OCI-LY7 (cell line): ENCODE measurements around the gene WNT11. TPM values are rescaled to one million over a fixed set of nuclear protein-coding genes. Genes with fewer than 3 reads are reported as not detected.

Source experiments
- BruUV-seq: library from RNA; stranded (reverse); fragments of 400-500 nt; replicated peaks from 2 replicates; lab custom pipeline; 2021; lab: Mats Ljungman, UMichigan
- CTCF ChIA-PET: fragments of 300-600 bp; sonication (Branson Sonifier 250); formaldehyde crosslinking; loops from one replicate; lab custom pipeline; 2022; ENCODE audit warnings: antibody characterized with exemption; ENCODE audit not compliant: unreplicated experiment; lab: Charles Lee
- POLR2A ChIA-PET: fragments of 300-600 bp; sonication (Branson Sonifier 250); formaldehyde crosslinking; loops from one replicate; lab custom pipeline; 2022; ENCODE audit warnings: antibody characterized with exemption; lab: Charles Lee
- DNase-seq: peaks from one replicate; pipeline ENCODE4 v3.0.0-alpha.2; 2015; ENCODE audit warnings: low spot score
- H2AFZ ChIP-seq: fragments of 200-600 bp; sonication (generic), shearing (Covaris generic); 2 replicates; pipeline ENCODE4 v1.6.1; 2014; ENCODE audit warnings: mild to moderate bottlenecking, antibody characterized with exemption, low read length, moderate library complexity
- H3K27ac ChIP-seq: fragments of 200-600 bp; sonication (generic); 2 replicates; pipeline ENCODE4 v1.5.1; 2014; ENCODE audit warnings: mixed run types, low read depth, mild to moderate bottlenecking, moderate library complexity, low read length, inconsistent platforms; ENCODE audit not compliant: poor library complexity, severe bottlenecking
- H3K36me3 ChIP-seq: fragments of 200-600 bp; sonication (generic); 2 replicates; pipeline ENCODE4 v1.6.1; 2014; ENCODE audit warnings: mild to moderate bottlenecking, antibody characterized with exemption, low read length, moderate library complexity, mixed read lengths; ENCODE audit not compliant: insufficient read depth
- H3K4me1 ChIP-seq: fragments of 200-600 bp; sonication (generic); 2 replicates; pipeline ENCODE4 v1.5.1; 2014; ENCODE audit warnings: mild to moderate bottlenecking, low read length; ENCODE audit not compliant: insufficient read depth, poor library complexity, severe bottlenecking
- H3K4me2 ChIP-seq: fragments of 200-600 bp; sonication (generic); 2 replicates; pipeline ENCODE4 v1.6.1; 2014; ENCODE audit warnings: mild to moderate bottlenecking, low read length
- H3K4me3 ChIP-seq: fragments of 200-600 bp; sonication (generic); 2 replicates; pipeline ENCODE4 v1.5.1; 2014; ENCODE audit warnings: mild to moderate bottlenecking, low read depth, low read length; ENCODE audit not compliant: poor library complexity, severe bottlenecking
- H3K79me2 ChIP-seq: fragments of 200-600 bp; sonication (generic); 2 replicates; pipeline ENCODE4 v1.6.1; 2016; ENCODE audit warnings: low read depth, mild to moderate bottlenecking, low read length, moderate library complexity, mixed read lengths; ENCODE audit not compliant: insufficient read depth
- H3K9me2 ChIP-seq: fragments of 200-600 bp; sonication (generic); 2 replicates; pipeline ENCODE4 v1.6.1; 2016; ENCODE audit warnings: mild to moderate bottlenecking, low read length, mixed read lengths; ENCODE audit not compliant: insufficient read depth
- H3K9me3 ChIP-seq: fragments of 200-600 bp; sonication (generic); 2 replicates; pipeline ENCODE4 v1.6.1; 2014; ENCODE audit warnings: mild to moderate bottlenecking, mixed run types, low read length, mixed read lengths
- H4K20me1 ChIP-seq: fragments of 200-600 bp; sonication (generic); 2 replicates; pipeline ENCODE4 v1.6.1; 2014; ENCODE audit warnings: mild to moderate bottlenecking, antibody characterized with exemption, low read length, moderate library complexity, mixed read lengths; ENCODE audit not compliant: insufficient read depth
- CTCF ChIP-seq: fragments of 200-600 bp; sonication (generic); conservative IDR thresholded peaks from 2 replicates; pipeline ENCODE4 v1.5.1; 2014; ENCODE audit warnings: mild to moderate bottlenecking, antibody characterized with exemption, low read length, moderate library complexity, mixed read lengths
- EZH2phosphoT487 ChIP-seq: fragments of 200-600 bp; sonication (generic); IDR thresholded peaks from 2 replicates; pipeline ENCODE4 v1.6.1; 2018; ENCODE audit warnings: low read depth, borderline replicate concordance, mild to moderate bottlenecking, mixed run types, antibody characterized with exemption, low read length, moderate library complexity, mixed read lengths
- intact Hi-C: fragments of 100-400 bp; cut with micrococcal nuclease; formaldehyde crosslinking; loops from one replicate; pipeline ENCODE4 v1.10.0; 2022; ENCODE audit not compliant: unreplicated experiment
- total RNA-seq, 2 experiments: library from RNA; depleted of rRNA in 1 of 2; stranded (reverse); fragments of >200 nt in 1 of 2; shearing (Covaris generic) in 1 of 2; gene quantifications; 2 replicates each; pipeline ENCODE4 v1.2.3, GENCODE V29; 2014 to 2022

The WNT11 gene
- total RNA-seq, 2 experiments from 2014 or later: not detected

- no TSS peak for BruUV-seq
- Histone ChIP-seq H3K4me2 (peak overlapping the region; percentile 57), H3K4me1 (peaks cover 21% of the 10 kb centered on the region), H3K9me2 (no peaks in the 10 kb centered on the region), H4K20me1 (no peaks in the 10 kb centered on the region), H3K79me2 (no peaks in the 10 kb centered on the region), H3K9me3 (no peaks in the 10 kb centered on the region), H3K36me3 (no peaks in the 10 kb centered on the region), H3K27ac (peak overlapping the region; percentile 29), H3K4me3 (no peak overlapping the region), H2AFZ (peak overlapping the region; percentile 77)
- intact Hi-C loops: loop anchor here (1.0 to 5.0 kb wide), 3 partner anchors 256 to 430 kb away; no protein-coding TSS in a partner anchor
- CTCF ChIA-PET: no interaction called here
- TF ChIP-seq EZH2phosphoT487 (no peak), CTCF (no peak)
- POLR2A ChIA-PET: no interaction called here
- peak; percentile 82 for DNase-seq
Observed at GRCh38 chr11:76152741-76153570, 53.3 kb downstream of the WNT11 start.

DNA sequence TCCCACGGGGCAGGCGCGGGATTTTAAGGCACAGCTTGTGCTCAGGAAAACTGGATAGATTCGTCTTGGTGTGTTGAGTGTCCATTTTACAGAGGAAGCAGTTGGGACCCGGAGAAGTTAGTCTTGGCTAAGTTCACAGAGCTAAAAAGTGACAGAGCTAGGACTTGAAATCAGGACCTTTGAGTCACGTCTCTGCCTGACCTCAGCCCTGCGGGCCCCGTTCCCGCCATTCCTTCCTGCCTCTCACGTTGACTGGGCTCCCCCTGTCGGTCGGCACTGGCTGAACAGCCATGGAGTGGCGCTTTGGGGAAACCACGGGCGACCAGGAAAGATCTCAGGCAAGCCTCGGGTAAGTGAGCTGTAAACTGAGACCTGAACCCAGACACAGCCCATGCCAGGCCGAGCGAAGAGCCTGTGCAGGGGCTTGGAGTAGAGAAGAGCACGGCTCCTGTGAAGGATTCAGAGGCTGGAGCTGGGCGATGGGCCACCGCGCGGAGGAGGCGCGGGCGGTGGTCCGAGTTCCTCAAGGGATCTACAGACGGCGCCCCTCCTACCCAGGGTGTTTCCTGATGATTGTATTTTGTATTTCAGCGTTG is 54.1 kb downstream of the WNT11 start:
- Histone ChIP-seq H3K9me2 (no peaks in the 10 kb centered on the region), H3K4me1 (peaks cover 21% of the 10 kb centered on the region), H3K27ac (no peak overlapping the region), H3K36me3 (no peaks in the 10 kb centered on the region), H3K4me3 (no peak overlapping the region), H3K9me3 (no peaks in the 10 kb centered on the region), H3K4me2 (peak overlapping the region; percentile 57; the same call in 1 of the 2 replicates), H3K79me2 (no peaks in the 10 kb centered on the region), H4K20me1 (no peaks in the 10 kb centered on the region), H2AFZ (peak overlapping the region; percentile 77; the same call in 1 of the 2 replicates)
- ChIA-PET CTCF (interaction anchor here (0.5 kb wide), 1 partner anchor 145 kb away, joined by 4 read pairs; no protein-coding TSS in a partner anchor), POLR2A (interaction anchor here (0.6 kb wide), 1 partner anchor 107 kb away, joined by 3 read pairs; no protein-coding TSS in a partner anchor)
- no TSS peak for BruUV-seq
- peak; percentile 76 for DNase-seq
- TF ChIP-seq CTCF: peak; percentile 81
- TF ChIP-seq EZH2phosphoT487: no peak
- intact Hi-C loops: loop anchor here (1.0 to 5.0 kb wide), 2 partner anchors 255 to 350 kb away; no protein-coding TSS in a partner anchor
